GM12891 (cell line): ENCODE results near the gene LFNG.

Experiments
- PAX5 ChIP-seq: IDR thresholded peaks from 2 replicates; pipeline ENCODE4 v1.6.1; 2011; ENCODE audit warnings: low read length, moderate library complexity, mild to moderate bottlenecking; ENCODE audit not compliant: insufficient read depth, severe bottlenecking
- POLR2A ChIP-seq: IDR thresholded peaks from 2 replicates; pipeline ENCODE4 v1.6.1; 2011; ENCODE audit warnings: low read depth, low read length, control low read depth
- POLR2AphosphoS5 ChIP-seq: IDR thresholded peaks from 2 replicates; pipeline ENCODE4 v1.6.1; 2011; ENCODE audit warnings: low read depth, low read length, control low read depth
- POU2F2 ChIP-seq: IDR thresholded peaks from 2 replicates; pipeline ENCODE4 v1.6.1; 2011; ENCODE audit warnings: low read depth, mild to moderate bottlenecking, control low read depth, low read length, moderate library complexity
- SPI1 ChIP-seq: IDR thresholded peaks from 2 replicates; pipeline ENCODE4 v1.6.1; 2011; ENCODE audit warnings: low read depth, low read length, control low read depth
- TAF1 ChIP-seq: IDR thresholded peaks from 2 replicates; pipeline ENCODE4 v1.6.1; 2011; ENCODE audit warnings: low read depth, low read length, control low read depth

- no peak for TF ChIP-seq POLR2A
- no peak for TF ChIP-seq TAF1
- TF ChIP-seq SPI1, result no peak
- TF ChIP-seq POU2F2, result no peak
- no peak for TF ChIP-seq POLR2AphosphoS5
- TF ChIP-seq PAX5, result no peak
These were observed 33.5 kb downstream of the LFNG start for GRCh38 chr7:2553108-2553507.
